GM23338 (cell line): ENCODE data around the gene LRMDA. TPM values are rescaled to one million over a fixed set of nuclear protein-coding genes. Genes with fewer than 3 reads are reported as not detected.
"Not testable (repeated sequence)": the region's sequence is repeated elsewhere in the genome, so short reads cannot be mapped to it uniquely, and the experiment has no call there.

Experiments
- ATAC-seq: fragments of 200-7000 bp; cut with Tn5 transposase; 3 replicates; pipeline ENCODE4 v1.9.1; 2020
- DNase-seq: peaks from one replicate; pipeline ENCODE4 v3.0.0-alpha.2; 2015; ENCODE audit warnings: low spot score
- H2AFZ ChIP-seq: fragments of 200-600 bp; sonication (generic); 2 replicates; pipeline ENCODE4 v1.8.0; 2016; ENCODE audit warnings: antibody characterized with exemption, mild to moderate bottlenecking, moderate library complexity
- H3F3A ChIP-seq: fragments of 200-600 bp; sonication (generic); replicated peaks from 2 replicates; pipeline ENCODE4 v1.8.0; 2017; ENCODE audit warnings: antibody characterized with exemption, mixed run types, low read depth
- H3K27ac ChIP-seq: fragments of 200-600 bp; sonication (generic); 2 replicates; pipeline ENCODE4 v1.6.1; 2016; ENCODE audit warnings: low read depth
- H3K27me3 ChIP-seq: fragments of 200-600 bp; sonication (generic); 2 replicates; pipeline ENCODE4 v1.8.0; 2016; ENCODE audit warnings: mild to moderate bottlenecking, mixed run types, moderate library complexity; ENCODE audit not compliant: insufficient read depth
- H3K36me3 ChIP-seq: fragments of 200-600 bp; sonication (generic); 2 replicates; pipeline ENCODE4 v1.8.0; 2016; ENCODE audit warnings: mild to moderate bottlenecking; ENCODE audit not compliant: insufficient read depth
- H3K4me1 ChIP-seq: fragments of 200-600 bp; sonication (generic); 2 replicates; pipeline ENCODE4 v1.8.0; 2016; ENCODE audit warnings: mild to moderate bottlenecking, moderate library complexity; ENCODE audit not compliant: insufficient read depth
- H3K4me2 ChIP-seq: fragments of 200-600 bp; sonication (generic); 2 replicates; pipeline ENCODE4 v1.7.1; 2017; ENCODE audit warnings: mixed run types
- H3K4me3 ChIP-seq: fragments of 200-600 bp; sonication (generic); 2 replicates; pipeline ENCODE4 v1.6.1; 2016; ENCODE audit warnings: mixed run types
- H3K79me2 ChIP-seq: fragments of 200-600 bp; sonication (generic); replicated peaks from 2 replicates; pipeline ENCODE4 v1.8.0; 2017; ENCODE audit warnings: mild to moderate bottlenecking; ENCODE audit not compliant: insufficient read depth
- H3K9me2 ChIP-seq: fragments of 200-600 bp; sonication (generic); 2 replicates; pipeline ENCODE4 v1.8.0; 2017; ENCODE audit not compliant: insufficient read depth
- H4K20me1 ChIP-seq: fragments of 200-600 bp; sonication (generic); replicated peaks from 2 replicates; pipeline ENCODE4 v1.8.0; 2017; ENCODE audit warnings: mild to moderate bottlenecking; ENCODE audit not compliant: insufficient read depth
- H3K27ac Mint-ChIP-seq: 2 replicates; pipeline ENCODE4 v1.8.0; 2020; ENCODE audit warnings: inconsistent platforms, mild to moderate bottlenecking, moderate library complexity, mixed read lengths
- H3K27me3 Mint-ChIP-seq: 3 replicates; pipeline ENCODE4 v1.8.0; 2022; ENCODE audit warnings: low read depth, mild to moderate bottlenecking, moderate library complexity, mixed read lengths, inconsistent platforms; ENCODE audit not compliant: insufficient read depth, poor library complexity
- H3K36me3 Mint-ChIP-seq: 3 replicates; pipeline ENCODE4 v1.8.0; 2021; ENCODE audit warnings: low read depth, mild to moderate bottlenecking, inconsistent platforms, moderate library complexity, mixed read lengths
- H3K4me1 Mint-ChIP-seq: 3 replicates; pipeline ENCODE4 v1.8.0; 2020; ENCODE audit warnings: mild to moderate bottlenecking, inconsistent platforms, mixed read lengths
- H3K4me3 Mint-ChIP-seq: 3 replicates; pipeline ENCODE4 v1.8.0; 2021; ENCODE audit warnings: moderate library complexity, mild to moderate bottlenecking, inconsistent platforms, mixed read lengths
- H3K9me3 Mint-ChIP-seq: 3 replicates; pipeline ENCODE4 v1.8.0; 2020; ENCODE audit warnings: moderate library complexity, mild to moderate bottlenecking, inconsistent platforms, mixed read lengths
- CTCF ChIP-seq, 2 experiments: fragments of 200-600 bp in 1 of 2; sonication (generic) in 1 of 2; conservative IDR thresholded peaks; 2 replicates each; pipeline versions ENCODE4 v1.5.1 to v1.6.1; 2016 to 2017; ENCODE audit warnings: antibody characterized with exemption in 2 of 2, low read depth in 2 of 2, mild to moderate bottlenecking in 2 of 2, moderate library complexity in 1 of 2
- EZH2 ChIP-seq: fragments of 200-600 bp; sonication (generic); IDR thresholded peaks from one replicate; pipeline ENCODE4 v1.8.0; 2017; ENCODE audit warnings: antibody characterized with exemption, mild to moderate bottlenecking, low read depth; ENCODE audit not compliant: unreplicated experiment
- JUNB ChIP-seq: IDR thresholded peaks from one replicate; pipeline ENCODE4 v1.6.1; 2016; ENCODE audit warnings: antibody characterized with exemption; ENCODE audit not compliant: unreplicated experiment
- POLR2AphosphoS5 ChIP-seq: IDR thresholded peaks from 2 replicates; pipeline ENCODE4 v1.6.1; 2016; ENCODE audit warnings: antibody characterized with exemption, low read depth
- polyA plus RNA-seq: library from polyadenylated mRNA; unstranded; fragments of >200 nt; fragmentation: Nextera tagmentation; extraction: Ambion mirVana; gene quantifications from 2 replicates; pipeline ENCODE4 v1.2.1, GENCODE V29; 2016
- total RNA-seq: library from RNA; depleted of rRNA; stranded (reverse); fragments of >200 nt; shearing (Covaris generic); gene quantifications from 2 replicates; pipeline ENCODE4 v1.2.3, GENCODE V29; 2014
- TF ChIP-seq, protein P1 (sequence below): IDR thresholded peaks from 2 replicates; pipeline ENCODE4 v1.6.1; 2016; ENCODE audit warnings: antibody characterized with exemption
- TF ChIP-seq, protein P2 (sequence below): fragments of 250-450 bp; sonication (Bioruptor Pico); IDR thresholded peaks from 2 replicates; pipeline ENCODE4 v1.5.0; 2020; ENCODE audit warnings: mild to moderate bottlenecking, moderate library complexity

Gene LRMDA
- total and polyA plus RNA-seq, 2 experiments from 2014 or later = 0.90 to 1.8 TPM

DNA sequence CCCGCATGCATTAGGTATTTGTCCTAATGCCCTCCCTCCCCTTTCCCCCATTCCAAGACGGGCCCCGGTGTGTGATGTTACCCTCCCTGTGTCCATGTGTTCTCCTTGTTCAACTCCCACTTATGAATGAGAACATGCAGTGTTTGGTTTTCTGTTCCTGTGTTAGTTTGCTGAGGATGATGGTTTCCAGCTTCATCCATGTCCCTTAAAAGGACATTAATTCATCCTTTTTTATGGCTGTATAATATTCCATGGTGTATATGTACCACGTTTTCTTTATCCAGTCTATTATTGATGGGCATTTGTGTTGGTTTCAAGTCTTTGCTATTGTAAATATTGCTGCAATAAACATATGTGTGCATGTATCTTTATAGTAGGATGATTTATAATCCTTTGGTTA, 335.3 kb downstream of the LRMDA start:
- H3K27ac Mint-ChIP-seq, H3K36me3 Mint-ChIP-seq, H3K27me3 ChIP-seq, H3K9me3 Mint-ChIP-seq, H3K4me1 ChIP-seq, DNase-seq, H2AFZ ChIP-seq, ATAC-seq, H3K4me3 Mint-ChIP-seq, H3K36me3 ChIP-seq, H3K27me3 Mint-ChIP-seq, H3K4me2 ChIP-seq, H3K4me3 ChIP-seq, H3F3A ChIP-seq, H3K27ac ChIP-seq, H3K9me2 ChIP-seq, H4K20me1 ChIP-seq, H3K79me2 ChIP-seq: not testable (repeated sequence)
- H3K4me1 Mint-ChIP-seq = peaks cover 14% of the 10 kb centered on the region; the same call in 2 of the 3 replicates

GRCh38 chr10:75770626-75771081, 339.2 kb downstream of the LRMDA start:
- H3K27ac Mint-ChIP-seq = no peak overlapping the region
- Histone ChIP-seq H3K4me1 (no peaks in the 10 kb centered on the region), H3F3A (no peaks in the 10 kb centered on the region), H3K9me2 (peaks cover 9% of the 10 kb centered on the region; the same call in 1 of the 2 replicates), H3K79me2 (no peaks in the 10 kb centered on the region), H3K36me3 (no peaks in the 10 kb centered on the region; the same call in 1 of the 2 replicates), H4K20me1 (no peaks in the 10 kb centered on the region), H3K4me3 (no peak overlapping the region), H3K27ac (no peak overlapping the region), H3K4me2 (no peak overlapping the region), H2AFZ (no peak overlapping the region), H3K27me3 (no peaks in the 10 kb centered on the region)
- DNase-seq (no peak), ATAC-seq (no peak)
- TF ChIP-seq JUNB (no peak), EZH2 (no peak), CTCF (conservative IDR thresholded peaks at IDR 0.05; ENCODE audit: low read depth in 2 of 2) (no peak), POLR2AphosphoS5 (no peak)
- TF ChIP-seq, protein P1, sequence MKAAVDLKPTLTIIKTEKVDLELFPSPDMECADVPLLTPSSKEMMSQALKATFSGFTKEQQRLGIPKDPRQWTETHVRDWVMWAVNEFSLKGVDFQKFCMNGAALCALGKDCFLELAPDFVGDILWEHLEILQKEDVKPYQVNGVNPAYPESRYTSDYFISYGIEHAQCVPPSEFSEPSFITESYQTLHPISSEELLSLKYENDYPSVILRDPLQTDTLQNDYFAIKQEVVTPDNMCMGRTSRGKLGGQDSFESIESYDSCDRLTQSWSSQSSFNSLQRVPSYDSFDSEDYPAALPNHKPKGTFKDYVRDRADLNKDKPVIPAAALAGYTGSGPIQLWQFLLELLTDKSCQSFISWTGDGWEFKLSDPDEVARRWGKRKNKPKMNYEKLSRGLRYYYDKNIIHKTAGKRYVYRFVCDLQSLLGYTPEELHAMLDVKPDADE = no peak
- TF ChIP-seq, protein P2, sequence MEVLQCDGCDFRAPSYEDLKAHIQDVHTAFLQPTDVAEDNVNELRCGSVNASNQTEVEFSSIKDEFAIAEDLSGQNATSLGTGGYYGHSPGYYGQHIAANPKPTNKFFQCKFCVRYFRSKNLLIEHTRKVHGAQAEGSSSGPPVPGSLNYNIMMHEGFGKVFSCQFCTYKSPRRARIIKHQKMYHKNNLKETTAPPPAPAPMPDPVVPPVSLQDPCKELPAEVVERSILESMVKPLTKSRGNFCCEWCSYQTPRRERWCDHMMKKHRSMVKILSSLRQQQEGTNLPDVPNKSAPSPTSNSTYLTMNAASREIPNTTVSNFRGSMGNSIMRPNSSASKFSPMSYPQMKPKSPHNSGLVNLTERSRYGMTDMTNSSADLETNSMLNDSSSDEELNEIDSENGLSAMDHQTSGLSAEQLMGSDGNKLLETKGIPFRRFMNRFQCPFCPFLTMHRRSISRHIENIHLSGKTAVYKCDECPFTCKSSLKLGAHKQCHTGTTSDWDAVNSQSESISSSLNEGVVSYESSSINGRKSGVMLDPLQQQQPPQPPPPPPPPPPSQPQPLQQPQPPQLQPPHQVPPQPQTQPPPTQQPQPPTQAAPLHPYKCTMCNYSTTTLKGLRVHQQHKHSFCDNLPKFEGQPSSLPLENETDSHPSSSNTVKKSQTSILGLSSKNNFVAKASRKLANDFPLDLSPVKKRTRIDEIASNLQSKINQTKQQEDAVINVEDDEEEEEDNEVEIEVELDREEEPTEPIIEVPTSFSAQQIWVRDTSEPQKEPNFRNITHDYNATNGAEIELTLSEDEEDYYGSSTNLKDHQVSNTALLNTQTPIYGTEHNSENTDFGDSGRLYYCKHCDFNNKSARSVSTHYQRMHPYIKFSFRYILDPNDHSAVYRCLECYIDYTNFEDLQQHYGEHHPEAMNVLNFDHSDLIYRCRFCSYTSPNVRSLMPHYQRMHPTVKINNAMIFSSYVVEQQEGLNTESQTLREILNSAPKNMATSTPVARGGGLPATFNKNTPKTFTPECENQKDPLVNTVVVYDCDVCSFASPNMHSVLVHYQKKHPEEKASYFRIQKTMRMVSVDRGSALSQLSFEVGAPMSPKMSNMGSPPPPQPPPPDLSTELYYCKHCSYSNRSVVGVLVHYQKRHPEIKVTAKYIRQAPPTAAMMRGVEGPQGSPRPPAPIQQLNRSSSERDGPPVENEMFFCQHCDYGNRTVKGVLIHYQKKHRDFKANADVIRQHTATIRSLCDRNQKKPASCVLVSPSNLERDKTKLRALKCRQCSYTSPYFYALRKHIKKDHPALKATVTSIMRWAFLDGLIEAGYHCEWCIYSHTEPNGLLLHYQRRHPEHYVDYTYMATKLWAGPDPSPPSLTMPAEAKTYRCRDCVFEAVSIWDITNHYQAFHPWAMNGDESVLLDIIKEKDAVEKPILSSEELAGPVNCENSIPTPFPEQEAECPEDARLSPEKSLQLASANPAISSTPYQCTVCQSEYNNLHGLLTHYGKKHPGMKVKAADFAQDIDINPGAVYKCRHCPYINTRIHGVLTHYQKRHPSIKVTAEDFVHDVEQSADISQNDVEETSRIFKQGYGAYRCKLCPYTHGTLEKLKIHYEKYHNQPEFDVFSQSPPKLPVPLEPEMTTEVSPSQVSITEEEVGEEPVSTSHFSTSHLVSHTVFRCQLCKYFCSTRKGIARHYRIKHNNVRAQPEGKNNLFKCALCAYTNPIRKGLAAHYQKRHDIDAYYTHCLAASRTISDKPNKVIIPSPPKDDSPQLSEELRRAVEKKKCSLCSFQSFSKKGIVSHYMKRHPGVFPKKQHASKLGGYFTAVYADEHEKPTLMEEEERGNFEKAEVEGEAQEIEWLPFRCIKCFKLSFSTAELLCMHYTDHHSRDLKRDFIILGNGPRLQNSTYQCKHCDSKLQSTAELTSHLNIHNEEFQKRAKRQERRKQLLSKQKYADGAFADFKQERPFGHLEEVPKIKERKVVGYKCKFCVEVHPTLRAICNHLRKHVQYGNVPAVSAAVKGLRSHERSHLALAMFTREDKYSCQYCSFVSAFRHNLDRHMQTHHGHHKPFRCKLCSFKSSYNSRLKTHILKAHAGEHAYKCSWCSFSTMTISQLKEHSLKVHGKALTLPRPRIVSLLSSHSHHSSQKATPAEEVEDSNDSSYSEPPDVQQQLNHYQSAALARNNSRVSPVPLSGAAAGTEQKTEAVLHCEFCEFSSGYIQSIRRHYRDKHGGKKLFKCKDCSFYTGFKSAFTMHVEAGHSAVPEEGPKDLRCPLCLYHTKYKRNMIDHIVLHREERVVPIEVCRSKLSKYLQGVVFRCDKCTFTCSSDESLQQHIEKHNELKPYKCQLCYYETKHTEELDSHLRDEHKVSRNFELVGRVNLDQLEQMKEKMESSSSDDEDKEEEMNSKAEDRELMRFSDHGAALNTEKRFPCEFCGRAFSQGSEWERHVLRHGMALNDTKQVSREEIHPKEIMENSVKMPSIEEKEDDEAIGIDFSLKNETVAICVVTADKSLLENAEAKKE (CRISPR knock-in tag) = no peak
- H3K4me1 Mint-ChIP-seq = peaks cover 1% of the 10 kb centered on the region; the same call in 1 of the 3 replicates
- no peak overlapping the region for H3K4me3 Mint-ChIP-seq
- H3K9me3 Mint-ChIP-seq = no peaks in the 10 kb centered on the region
- no peaks in the 10 kb centered on the region for H3K36me3 Mint-ChIP-seq
- H3K27me3 Mint-ChIP-seq = peaks cover 3% of the 10 kb centered on the region
